CD4-positive, alpha-beta T cell (primary cell): Measurements from ENCODE around the gene THOC1. TPM values are rescaled to one million over a fixed set of nuclear protein-coding genes. Genes with fewer than 3 reads are reported as not detected.

Experiments used
- ATAC-seq: fragments of 200-7000 bp; cut with Tn5 transposase; one replicate; pipeline ENCODE4 v1.10.0; 2022; ENCODE audit warnings: mild to moderate bottlenecking; ENCODE audit not compliant: poor library complexity
- CTCF ChIA-PET: fragments of 350-600 bp; sonication (Branson Sonifier 250); formaldehyde crosslinking; loops from one replicate; lab custom pipeline; 2021; ENCODE audit warnings: antibody characterized with exemption, inconsistent platforms; lab: Charles Lee
- POLR2A ChIA-PET: fragments of 350-600 bp; sonication (Branson Sonifier 250); formaldehyde crosslinking; loops from one replicate; lab custom pipeline; 2021; ENCODE audit warnings: antibody characterized with exemption, inconsistent platforms; lab: Charles Lee
- DNase-seq, 14 experiments: peaks; one replicate each; pipeline ENCODE4 v3.0.0-alpha.2; 2013 to 2020; ENCODE audit warnings: mixed read lengths in 2 of 14
- H3K27ac ChIP-seq, 2 donors: one replicate each; pipeline versions ENCODE4 v1.5.1 to v1.7.0; 2013; ENCODE audit warnings: low read length in 2 of 2, low read depth in 1 of 2, mild to moderate bottlenecking in 1 of 2
- H3K27me3 ChIP-seq, 2 experiments: 1 replicate in 1 of 2; 2 replicates in 1 of 2; pipeline versions ENCODE4 v1.6.1 to v1.7.0; 2013; ENCODE audit warnings: low read length in 2 of 2, control low read depth in 1 of 2, mild to moderate bottlenecking in 1 of 2, moderate library complexity in 1 of 2; ENCODE audit not compliant: insufficient read depth in 2 of 2, control insufficient read depth in 1 of 2
- H3K36me3 ChIP-seq: one replicate; pipeline ENCODE4 v1.6.1; 2013; ENCODE audit warnings: low read length, control low read depth; ENCODE audit not compliant: insufficient read depth
- H3K4me1 ChIP-seq: one replicate; pipeline ENCODE4 v1.6.1; 2013; ENCODE audit warnings: low read length, control low read depth; ENCODE audit not compliant: insufficient read depth
- H3K4me3 ChIP-seq: one replicate; pipeline ENCODE4 v1.5.1; 2013; ENCODE audit warnings: mild to moderate bottlenecking, low read length, moderate library complexity
- H3K9me3 ChIP-seq, 2 experiments: 1 replicate in 1 of 2; 2 replicates in 1 of 2; pipeline versions ENCODE4 v1.6.1 to v1.7.0; 2013; ENCODE audit warnings: low read length in 2 of 2, mild to moderate bottlenecking in 2 of 2, control low read depth in 1 of 2, moderate library complexity in 1 of 2; ENCODE audit not compliant: control insufficient read depth in 1 of 2, insufficient read depth in 1 of 2
- H3K27ac Mint-ChIP-seq: one replicate; pipeline ENCODE4 v1.8.0; 2020; ENCODE audit warnings: mixed read lengths
- H3K27me3 Mint-ChIP-seq: one replicate; pipeline ENCODE4 v1.8.0; 2021; ENCODE audit warnings: mixed read lengths
- H3K36me3 Mint-ChIP-seq: one replicate; pipeline ENCODE4 v1.8.0; 2021; ENCODE audit warnings: low read depth, mixed read lengths
- H3K4me1 Mint-ChIP-seq: one replicate; pipeline ENCODE4 v1.8.0; 2021; ENCODE audit warnings: low read depth, mixed read lengths
- H3K4me3 Mint-ChIP-seq: one replicate; pipeline ENCODE4 v1.8.0; 2020; ENCODE audit warnings: mild to moderate bottlenecking, mixed read lengths
- H3K9me3 Mint-ChIP-seq: one replicate; pipeline ENCODE4 v1.8.0; 2020; ENCODE audit warnings: mixed read lengths
- CTCF ChIP-seq: fragments of 200-600 bp; IDR thresholded peaks from one replicate; pipeline ENCODE4 v1.8.0; 2022; ENCODE audit warnings: antibody characterized with exemption, mild to moderate bottlenecking
- intact Hi-C, 2 experiments: fragments of 100-400 bp; cut with DNase I in 1 of 2; cut with micrococcal nuclease in 1 of 2; formaldehyde crosslinking; loops; one replicate each; pipeline versions ENCODE4 v1.15.1 to v1.9.0; 2023 to 2025; cut with DNase I, micrococcal nuclease
- total RNA-seq, 174 experiments: library from RNA in 2 of 174; stranded (reverse) in 2 of 174; gene quantifications; one replicate each; pipeline ENCODE4 v1.2.3 and lab custom pipeline; 2021 to 2026

The THOC1 gene
- total RNA-seq, 2 experiments from 2014 or later = 92.9 to 96.5 TPM

- Histone ChIP-seq H3K4me1 (no peaks in the 10 kb centered on the region), H3K4me3 (no peak overlapping the region), H3K36me3 (no peaks in the 10 kb centered on the region), H3K27ac (no peak overlapping the region), H3K27me3 (no peaks in the 10 kb centered on the region), H3K9me3 (no peaks in the 10 kb centered on the region)
- CTCF ChIA-PET = no interaction called here
- TF ChIP-seq CTCF = no peak
- Mint-ChIP-seq H3K36me3 (no peaks in the 10 kb centered on the region), H3K27me3 (peaks cover 12% of the 10 kb centered on the region), H3K27ac (no peak overlapping the region), H3K4me1 (no peaks in the 10 kb centered on the region), H3K9me3 (peaks cover 4% of the 10 kb centered on the region), H3K4me3 (no peak overlapping the region)
- intact Hi-C loops = no loop called here
- no peak for ATAC-seq
- no peak for DNase-seq
- POLR2A ChIA-PET = no interaction called here
Observed at GRCh38 chr18:295756-296490, 28.1 kb upstream of the THOC1 start.

DNA sequence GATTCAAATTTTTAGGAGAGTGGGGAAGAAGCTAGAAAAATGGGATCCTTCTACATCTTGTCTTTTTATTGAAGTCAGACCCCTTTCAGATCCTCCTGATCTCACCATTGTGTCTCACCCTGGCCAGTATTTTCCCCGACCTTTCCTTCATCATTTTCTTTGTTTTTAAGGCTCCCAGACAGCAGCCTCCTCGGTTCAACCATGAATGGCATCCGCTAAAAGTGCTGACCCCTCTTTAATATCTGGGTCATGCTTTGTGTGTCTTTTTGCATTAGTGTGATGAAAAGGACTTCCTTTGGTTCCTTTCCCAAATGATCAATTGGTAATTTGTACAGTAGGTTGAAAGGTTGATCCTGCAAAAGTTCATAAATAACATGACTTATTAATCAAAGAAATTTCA, 26.7 kb upstream of the THOC1 start:
- ATAC-seq (no peak), DNase-seq (no peak)
- no peaks in the 10 kb centered on the region for H3K9me3 ChIP-seq
- H3K4me1 ChIP-seq = no peaks in the 10 kb centered on the region
- Mint-ChIP-seq H3K36me3 (no peaks in the 10 kb centered on the region), H3K9me3 (peaks cover 4% of the 10 kb centered on the region), H3K27ac (no peak overlapping the region), H3K4me3 (no peak overlapping the region), H3K4me1 (no peaks in the 10 kb centered on the region), H3K27me3 (peaks cover 23% of the 10 kb centered on the region)
- no peak for TF ChIP-seq CTCF
- H3K27me3 ChIP-seq = no peaks in the 10 kb centered on the region
- ChIA-PET POLR2A (no interaction called here), CTCF (no interaction called here)
- no peak overlapping the region for H3K27ac ChIP-seq
- H3K4me3 ChIP-seq = no peak overlapping the region
- intact Hi-C loops = no loop called here
- H3K36me3 ChIP-seq = no peaks in the 10 kb centered on the region

DNA sequence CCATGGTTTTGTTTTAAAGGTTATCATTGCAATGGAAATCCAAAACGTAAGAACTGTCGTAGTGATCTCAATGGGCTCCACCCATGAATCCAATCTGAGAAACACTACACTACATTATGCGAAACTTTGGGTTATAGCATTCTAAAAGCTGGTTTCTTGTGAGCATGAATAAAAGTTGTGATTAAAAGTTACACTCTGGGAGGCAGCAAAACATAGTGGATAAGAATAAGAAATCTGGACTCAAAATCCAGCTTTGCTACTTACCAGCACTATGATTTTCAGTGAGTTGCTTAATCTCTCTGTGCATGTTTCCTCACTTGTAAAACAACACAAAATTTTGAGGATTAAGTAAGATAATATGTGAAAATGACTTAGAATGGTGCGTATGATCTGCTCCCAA, 25.7 kb upstream of the THOC1 start:
- Histone ChIP-seq H3K4me3 (no peak overlapping the region), H3K27ac (no peak overlapping the region), H3K9me3 (no peaks in the 10 kb centered on the region), H3K36me3 (no peaks in the 10 kb centered on the region), H3K27me3 (no peaks in the 10 kb centered on the region), H3K4me1 (no peaks in the 10 kb centered on the region)
- no peak for TF ChIP-seq CTCF
- ChIA-PET CTCF (no interaction called here), POLR2A (no interaction called here)
- Mint-ChIP-seq H3K9me3 (peaks cover 4% of the 10 kb centered on the region), H3K27ac (no peak overlapping the region), H3K4me1 (no peaks in the 10 kb centered on the region), H3K4me3 (no peak overlapping the region), H3K27me3 (peaks cover 23% of the 10 kb centered on the region), H3K36me3 (no peaks in the 10 kb centered on the region)
- ATAC-seq (no peak), DNase-seq (no peak)
- intact Hi-C loops = no loop called here
